ENCODE measurements around the gene HTT-AS. TPM values are rescaled to one million over a fixed set of nuclear protein-coding genes. Genes with fewer than 3 reads are reported as not detected.

Gene HTT-AS
- polyA plus RNA-seq, 3 donors = not detected

GRCh38 chr4:3091464-3091863, 17.1 kb upstream of the HTT-AS start:
- DNase-seq = no peak

GRCh38 chr4:3087115-3087797, 12.9 kb upstream of the HTT-AS start:
- no peak for DNase-seq

- no peak for DNase-seq
Observed at GRCh38 chr4:3085948-3086670, 11.8 kb upstream of the HTT-AS start.

DNA sequence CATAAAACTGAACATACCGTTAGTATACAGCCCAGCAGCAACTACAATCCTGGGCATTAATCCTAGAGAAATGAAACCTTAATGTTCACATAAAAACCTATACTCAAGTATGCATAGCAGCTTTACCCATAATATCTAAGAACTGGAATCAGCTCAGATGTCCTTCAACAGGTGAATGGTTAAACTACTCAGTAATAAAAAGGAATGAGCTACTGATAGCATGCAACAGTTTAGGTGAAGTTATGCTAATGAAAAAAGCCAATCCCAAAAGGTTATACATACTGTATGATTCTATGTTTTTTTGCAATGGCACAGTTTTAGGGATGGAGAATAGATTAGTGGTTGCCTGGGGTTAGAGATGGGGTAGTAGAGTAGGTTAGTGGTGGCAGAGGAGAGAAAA, 9.4 kb upstream of the HTT-AS start:
- DNase-seq = no peak

DNA sequence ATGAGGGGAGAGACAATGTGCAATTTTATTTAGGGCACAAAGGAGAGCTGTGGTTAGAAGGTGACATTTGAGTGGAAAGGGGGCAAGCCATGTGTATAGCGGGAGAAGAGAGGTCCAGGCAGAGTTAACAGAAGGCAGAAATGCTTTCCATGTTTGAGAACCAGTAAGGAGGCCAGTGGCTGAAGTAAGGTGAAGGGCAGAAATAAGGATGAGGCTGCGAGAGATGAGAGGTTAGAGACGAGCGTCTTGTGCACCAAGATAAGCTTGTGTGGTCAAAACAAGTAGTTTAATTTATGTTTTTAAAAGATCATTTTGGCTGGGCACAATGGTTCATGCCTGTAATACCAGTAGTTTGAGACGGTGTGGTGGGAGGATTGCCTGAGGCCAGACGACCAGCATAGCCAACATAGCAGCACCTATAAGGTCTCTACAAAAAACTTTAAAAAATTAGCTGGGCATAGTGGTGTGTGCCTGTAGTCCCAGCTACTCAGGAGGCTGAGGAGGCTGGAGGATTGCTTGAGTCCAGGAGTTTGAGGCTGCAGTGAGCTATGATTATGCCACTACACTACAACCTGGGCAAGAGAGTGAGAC, 8.7 kb upstream of the HTT-AS start:
- DNase-seq = no peak

- DNase-seq = no peak
Observed at GRCh38 chr4:3079694-3080123, 5.4 kb upstream of the HTT-AS start.

GRCh38 chr4:3077796-3078195, 3.5 kb upstream of the HTT-AS start:
- DNase-seq = no peak

DNA sequence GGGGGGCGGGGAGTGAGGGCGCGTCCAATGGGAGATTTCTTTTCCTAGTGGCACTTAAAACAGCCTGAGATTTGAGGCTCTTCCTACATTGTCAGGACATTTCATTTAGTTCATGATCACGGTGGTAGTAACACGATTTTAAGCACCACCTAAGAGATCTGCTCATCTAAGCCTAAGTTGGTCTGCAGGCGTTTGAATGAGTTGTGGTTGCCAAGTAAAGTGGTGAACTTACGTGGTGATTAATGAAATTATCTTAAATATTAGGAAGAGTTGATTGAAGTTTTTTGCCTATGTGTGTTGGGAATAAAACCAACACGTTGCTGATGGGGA, 1.3 kb upstream of the HTT-AS start:
- DNase-seq = no peak

DNA sequence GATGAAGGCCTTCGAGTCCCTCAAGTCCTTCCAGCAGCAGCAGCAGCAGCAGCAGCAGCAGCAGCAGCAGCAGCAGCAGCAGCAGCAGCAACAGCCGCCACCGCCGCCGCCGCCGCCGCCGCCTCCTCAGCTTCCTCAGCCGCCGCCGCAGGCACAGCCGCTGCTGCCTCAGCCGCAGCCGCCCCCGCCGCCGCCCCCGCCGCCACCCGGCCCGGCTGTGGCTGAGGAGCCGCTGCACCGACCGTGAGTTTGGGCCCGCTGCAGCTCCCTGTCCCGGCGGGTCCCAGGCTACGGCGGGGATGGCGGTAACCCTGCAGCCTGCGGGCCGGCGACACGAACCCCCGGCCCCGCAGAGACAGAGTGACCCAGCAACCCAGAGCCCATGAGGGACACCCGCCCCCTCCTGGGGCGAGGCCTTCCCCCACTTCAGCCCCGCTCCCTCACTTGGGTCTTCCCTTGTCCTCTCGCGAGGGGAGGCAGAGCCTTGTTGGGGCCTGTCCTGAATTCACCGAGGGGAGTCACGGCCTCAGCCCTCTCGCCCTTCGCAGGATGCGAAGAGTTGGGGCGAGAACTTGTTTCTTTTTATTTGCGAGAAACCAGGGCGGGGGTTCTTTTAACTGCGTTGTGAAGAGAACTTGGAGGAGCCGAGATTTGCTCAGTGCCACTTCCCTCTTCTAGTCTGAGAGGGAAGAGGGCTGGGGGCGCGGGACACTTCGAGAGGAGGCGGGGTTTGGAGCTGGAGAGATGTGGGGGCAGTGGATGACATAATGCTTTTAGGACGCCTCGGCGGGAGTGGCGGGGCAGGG, 711 bp upstream of the HTT-AS start:
- peak; percentile 85 for DNase-seq

DNA sequence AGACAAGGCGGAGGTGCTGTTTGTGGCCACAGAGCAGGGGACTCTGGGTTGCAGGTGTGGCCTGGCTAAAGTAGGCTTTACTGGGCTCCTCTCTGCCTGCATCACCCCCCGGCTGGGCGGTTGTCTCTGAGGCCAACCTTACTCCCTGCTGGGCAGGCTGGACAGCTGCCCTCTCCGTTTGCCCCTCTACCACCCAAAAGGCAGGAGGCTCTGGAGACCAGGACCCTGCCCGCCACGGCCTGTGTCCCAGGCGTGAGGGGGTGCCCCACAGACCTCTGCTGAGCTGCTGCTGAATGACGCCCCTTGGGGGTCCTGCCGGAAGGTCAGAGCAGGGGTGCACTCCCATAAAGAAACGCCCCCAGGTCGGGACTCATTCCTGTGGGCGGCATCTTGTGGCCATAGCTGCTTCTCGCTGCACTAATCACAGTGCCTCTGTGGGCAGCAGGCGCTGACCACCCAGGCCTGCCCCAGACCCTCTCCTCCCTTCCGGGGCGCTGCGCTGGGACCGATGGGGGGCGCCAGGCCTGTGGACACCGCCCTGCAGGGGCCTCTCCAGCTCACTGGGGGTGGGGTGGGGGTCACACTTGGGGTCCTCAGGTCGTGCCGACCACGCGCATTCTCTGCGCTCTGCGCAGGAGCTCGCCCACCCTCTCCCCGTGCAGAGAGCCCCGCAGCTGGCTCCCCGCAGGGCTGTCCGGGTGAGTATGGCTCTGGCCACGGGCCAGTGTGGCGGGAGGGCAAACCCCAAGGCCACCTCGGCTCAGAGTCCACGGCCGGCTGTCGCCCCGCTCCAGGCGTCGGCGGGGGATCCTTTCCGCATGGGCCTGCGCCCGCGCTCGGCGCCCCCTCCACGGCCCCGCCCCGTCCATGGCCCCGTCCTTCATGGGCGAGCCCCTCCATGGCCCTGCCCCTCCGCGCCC, 920 bp downstream of the HTT-AS start:
- DNase-seq = no peak

DNA sequence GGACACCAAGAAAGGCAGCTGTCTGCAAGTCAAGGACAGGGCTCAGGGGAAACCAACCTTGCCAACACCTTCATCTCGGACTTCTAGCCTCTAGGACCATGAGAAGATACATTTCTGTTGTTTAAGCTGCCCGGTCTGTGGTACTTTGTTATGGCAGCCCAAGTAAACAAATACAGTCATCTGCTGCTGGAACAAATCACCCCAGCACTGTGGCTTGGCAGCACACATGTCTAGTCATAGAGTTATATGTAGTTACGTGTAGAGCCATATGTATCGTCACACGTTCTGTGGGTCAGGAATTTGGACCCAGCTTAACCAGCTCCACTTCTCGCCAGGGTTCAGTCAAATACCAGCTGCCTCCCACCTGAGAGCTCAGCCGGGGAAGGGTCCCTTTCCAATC, 2.5 kb downstream of the HTT-AS start:
- DNase-seq = no peak

DNA sequence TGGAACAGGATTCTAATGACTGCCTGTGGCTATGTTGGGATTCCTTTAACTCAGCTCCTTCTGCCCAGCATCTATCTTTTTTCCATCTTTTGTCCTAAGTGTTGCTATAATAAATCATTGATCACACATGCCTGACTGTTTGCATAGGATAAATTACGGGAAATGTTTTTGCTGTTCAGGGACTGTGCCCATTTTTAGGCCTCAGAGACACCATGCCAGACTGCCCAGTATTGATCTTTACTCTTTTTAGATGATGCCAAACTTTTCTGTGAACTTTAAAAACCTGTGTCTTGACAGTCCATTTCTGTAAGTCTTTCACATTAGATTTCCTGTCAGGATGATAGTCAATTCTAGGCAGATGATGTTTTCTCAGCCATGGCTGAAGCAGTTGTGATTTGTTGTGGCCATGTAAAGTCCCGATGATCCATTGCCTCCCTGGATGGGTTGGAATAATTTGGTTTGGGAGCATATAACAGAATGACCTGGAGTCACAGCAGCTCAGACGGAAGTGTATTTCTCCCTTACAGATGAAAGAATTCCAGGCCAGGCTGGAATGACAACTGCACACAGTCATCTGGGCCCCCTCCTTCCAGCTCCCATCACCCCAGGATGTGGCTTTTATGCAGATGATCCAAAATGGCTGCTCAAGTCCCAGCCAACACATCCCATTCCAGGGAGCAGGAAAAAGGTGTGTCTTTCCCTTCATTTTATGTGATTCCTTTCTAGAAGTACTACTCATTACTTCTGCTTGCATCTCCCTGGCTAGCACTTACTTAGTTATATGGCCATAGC, 3.4 kb downstream of the HTT-AS start:
- no peak for DNase-seq

- no peak for DNase-seq
Observed at GRCh38 chr4:3069661-3070199, 4.6 kb downstream of the HTT-AS start.

DNA sequence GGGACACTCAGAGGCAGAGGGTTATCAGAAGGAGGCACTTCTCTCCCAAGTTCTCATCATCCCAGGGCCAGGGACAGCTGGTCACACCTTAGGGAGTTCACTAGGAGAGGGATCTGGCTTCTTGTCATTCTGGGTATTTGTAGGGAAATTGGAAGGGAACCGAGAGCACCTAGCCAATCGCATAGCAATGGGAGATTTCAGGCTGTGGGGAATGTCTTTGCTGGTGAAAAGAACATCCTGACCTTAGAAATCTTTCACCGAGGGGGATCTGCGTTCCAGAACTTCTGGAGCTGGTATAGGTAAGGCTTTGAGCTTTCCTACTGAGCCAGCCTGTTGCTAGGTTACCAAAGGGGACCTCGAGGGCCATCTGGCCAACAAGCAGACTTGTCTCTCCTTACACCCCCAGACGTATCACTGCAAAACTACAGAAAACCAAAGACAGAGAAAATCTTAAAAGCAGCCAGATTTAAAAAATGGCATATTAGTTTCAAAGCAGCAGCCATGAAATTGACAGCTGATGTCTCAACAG, 6.8 kb downstream of the HTT-AS start:
- DNase-seq = no peak

DNA sequence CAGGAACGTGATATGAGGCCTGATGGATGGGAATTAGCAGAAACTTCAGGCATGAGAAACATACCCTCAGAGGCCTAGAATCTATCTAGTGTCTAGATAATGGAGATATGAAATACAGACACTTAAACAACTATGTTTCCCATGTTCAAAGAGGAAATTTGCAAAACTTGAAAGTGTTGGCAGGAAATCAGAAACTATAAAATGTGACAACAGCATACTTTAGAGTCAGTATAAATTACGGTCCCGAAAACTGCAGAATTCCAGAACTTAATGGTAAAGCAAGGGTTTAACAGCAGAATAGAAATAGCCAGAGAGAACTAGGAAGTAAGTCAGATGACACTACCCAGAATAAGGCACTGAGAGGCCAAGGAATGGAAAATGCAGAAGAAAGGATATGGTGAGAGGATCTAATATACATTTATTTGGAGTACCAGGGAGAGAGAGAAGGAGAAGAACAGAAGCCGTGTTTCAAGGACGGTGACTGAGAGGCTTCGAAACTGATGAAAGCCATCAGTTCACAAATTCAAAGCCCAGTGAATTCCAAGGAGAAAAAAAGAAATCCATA, 7.4 kb downstream of the HTT-AS start:
- DNase-seq = peak; percentile 46

- no peak for DNase-seq
Observed at GRCh38 chr4:3065551-3065950, 8.8 kb downstream of the HTT-AS start.

- no peak for DNase-seq
Observed at GRCh38 chr4:3062471-3062870, 11.9 kb downstream of the HTT-AS start.

DNA sequence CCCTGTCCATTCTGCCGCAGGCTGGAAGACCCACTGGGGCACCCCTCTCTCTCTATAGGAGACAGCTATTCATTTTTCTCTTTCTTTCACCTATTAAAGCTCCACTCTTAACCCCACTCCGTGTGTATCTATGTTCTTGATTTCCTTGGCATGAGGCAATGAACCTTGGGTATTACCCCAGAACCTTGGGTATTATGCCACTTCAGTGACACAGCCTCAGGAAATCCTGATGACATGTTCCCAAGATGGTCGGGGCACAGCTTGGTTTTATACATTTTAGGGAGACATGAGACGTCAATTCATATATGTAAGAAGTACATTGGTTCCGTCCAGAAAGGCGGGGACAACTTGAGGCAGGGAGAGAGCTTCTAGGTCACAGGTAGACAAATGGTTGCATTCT, 13.4 kb downstream of the HTT-AS start:
- no peak for DNase-seq

- no peak for DNase-seq
Observed at GRCh38 chr4:3059943-3060342, 14.4 kb downstream of the HTT-AS start.

All from renal pelvis (tissue), 4 donors.